Inflammatory macrophage treated with lipopolysaccharide for 1 hour (primary cell): ENCODE results near the gene CD82.

ENCODE experiments used
- DNase-seq, 2 donors: peaks; one replicate each; pipeline ENCODE4 v3.0.0-alpha.2; 2020 to 2022

CD82 gene

GRCh38 chr11:44561964-44562734 is 3.3 kb upstream of the CD82 start:
- DNase-seq: no peak

GRCh38 chr11:44562845-44563460 is 2.5 kb upstream of the CD82 start:
- no peak for DNase-seq

- DNase-seq: no peak
Observed at GRCh38 chr11:44563711-44564110, 1.8 kb upstream of the CD82 start.

GRCh38 chr11:44564166-44564565 is 1.3 kb upstream of the CD82 start:
- DNase-seq: no peak

DNA sequence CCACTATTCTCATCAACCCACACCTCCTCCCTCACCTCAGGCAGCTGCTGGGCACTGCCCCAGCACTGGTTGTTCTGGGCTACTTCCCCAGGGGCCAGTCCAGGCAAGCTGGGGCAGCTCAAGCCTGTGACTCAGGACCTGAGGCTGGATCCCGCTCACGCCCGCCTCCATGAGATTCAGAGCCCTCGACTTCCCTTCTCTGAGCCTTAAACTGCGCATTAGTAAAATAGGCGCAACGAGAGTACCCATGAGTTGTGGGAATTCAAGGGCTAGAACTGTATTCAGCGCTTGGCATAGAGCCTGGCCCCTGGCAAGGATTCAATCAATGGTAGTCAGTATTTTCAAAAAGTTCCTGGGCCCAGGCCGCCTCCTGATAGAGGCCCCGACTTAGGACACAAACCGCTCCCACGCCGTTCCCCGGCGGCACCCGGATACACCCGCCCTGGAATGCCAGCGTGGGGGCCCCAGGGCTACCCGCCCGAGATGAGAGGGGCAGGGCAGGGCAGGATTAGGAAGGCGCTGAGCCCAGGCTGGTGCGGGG is 723 bp upstream of the CD82 start:
- DNase-seq: peak; percentile 85 to 93

DNA sequence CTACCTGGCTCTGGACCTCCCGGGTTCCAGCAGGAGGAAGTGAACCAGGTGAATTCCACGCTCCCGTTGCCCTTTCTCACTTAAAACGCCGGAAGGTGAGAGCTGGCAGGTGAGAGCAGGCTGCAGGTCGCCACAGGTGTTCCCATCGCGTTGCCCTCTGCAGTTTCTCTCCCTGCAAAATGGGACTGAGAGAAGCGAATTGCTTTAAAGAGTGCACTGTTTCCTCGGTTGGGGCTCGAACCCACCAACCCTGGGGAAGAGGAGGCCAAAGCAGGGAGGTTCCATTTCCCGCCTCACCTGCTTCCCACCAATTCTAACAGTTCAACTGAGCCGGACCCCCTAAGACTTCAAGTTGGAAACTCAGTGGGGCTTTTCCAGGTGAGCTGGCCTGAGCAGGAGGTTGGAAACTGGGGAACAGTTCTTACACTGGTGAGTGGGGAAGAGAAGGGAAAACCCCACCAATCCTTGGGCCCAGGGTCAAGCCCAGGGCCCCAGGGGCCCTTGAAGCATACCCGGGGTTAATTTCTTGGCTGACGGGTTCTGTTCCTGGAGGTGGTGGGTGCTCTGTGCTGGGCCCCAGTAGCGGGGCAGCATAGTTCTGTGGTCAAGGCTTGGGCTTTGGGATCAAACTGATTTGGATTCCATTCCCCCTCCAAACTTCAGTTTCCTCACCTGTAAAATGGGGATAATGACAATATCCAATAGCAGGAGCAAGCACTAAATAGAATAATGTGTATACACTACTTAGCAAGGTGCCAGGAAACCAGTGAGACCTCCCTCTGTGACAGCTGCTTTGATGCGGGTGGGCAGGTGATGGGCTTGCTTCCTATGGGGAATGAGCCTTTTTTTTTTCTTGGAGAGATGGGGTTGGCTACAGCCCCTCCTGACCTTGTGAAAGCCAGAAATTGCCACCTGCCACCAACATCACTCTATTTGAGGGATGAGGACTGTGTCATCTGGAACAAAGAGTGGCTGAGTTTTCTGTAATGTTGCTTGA is 788 bp downstream of the CD82 start:
- DNase-seq: no peak

DNA sequence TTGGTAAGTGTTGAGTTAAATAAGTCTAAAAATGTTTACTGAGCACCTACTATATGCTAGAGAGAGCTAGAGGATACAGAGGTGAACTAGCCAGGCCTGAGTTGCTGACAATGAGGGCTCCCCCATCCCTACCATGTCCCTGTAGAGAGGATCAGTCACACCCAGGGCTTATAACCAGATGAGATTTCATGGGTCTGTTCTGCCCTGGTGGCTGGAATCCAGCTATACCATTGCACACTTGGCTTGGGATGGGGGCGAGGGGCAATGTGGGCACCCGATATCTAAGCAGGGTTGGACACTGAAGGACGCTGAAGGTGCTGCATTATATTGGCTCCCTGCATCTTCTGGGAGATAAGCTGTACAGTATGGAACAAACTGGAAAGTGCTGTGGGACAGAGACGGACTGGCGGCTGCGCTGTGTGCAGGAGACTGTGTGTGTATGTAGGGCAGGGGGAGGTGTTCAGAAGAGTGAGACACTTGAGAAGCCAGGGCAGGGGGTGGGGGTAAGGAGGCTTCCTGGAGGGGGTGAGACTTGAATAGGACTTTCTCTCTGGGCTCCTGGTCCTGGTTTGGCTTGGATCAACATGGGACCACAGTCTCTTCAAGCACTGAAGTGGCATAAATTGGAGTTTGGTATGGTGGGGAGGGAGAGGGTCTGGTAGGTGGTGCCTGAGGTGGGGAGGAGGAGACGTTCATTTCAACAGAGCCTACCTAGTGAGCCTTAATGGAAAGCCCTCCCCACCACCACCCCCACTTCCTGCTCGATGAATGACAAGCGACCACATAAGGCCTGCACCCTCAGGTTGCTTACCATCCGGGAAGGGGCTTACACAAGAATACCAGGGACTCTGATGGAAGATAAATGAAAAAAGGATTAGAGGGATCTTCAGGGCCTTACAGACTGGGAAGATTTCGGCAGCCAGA is 1.8 kb downstream of the CD82 start:
- DNase-seq: no peak

DNA sequence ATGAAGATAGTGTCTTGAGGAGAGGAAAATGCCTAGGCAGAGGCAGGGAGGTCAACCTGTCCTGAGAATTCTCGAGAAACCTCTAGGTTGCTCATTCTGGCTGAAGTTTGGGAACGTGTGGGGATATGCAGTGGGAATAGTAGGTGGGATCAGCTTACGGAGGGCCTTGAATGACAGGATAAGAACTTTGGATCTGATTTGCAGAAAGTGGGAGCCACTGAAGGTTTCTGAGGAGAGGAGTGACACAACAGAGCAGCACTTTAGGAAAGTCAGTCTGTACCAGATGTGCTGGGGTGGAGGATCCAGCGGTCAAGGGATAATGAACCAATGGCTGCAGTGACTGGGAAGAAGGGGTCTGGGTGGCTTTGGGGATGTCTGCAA is 2.4 kb downstream of the CD82 start:
- DNase-seq: no peak

DNA sequence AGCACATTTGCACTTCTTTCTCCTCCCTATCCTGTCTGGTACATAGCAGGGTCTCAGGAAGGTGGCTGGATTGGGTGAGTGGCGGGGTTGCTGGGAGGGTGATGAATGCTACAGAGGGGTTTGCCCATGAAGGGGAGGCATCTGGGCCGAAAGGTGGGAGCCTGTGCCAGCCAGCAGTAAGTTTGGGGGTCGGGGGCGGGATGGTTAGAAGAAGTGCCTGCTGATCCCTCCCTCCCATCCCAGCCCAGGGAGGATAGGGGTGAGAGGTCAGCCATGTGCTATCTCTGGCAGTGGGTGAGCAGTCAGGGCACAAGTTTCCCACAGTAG is 2.8 kb downstream of the CD82 start:
- no peak for DNase-seq

DNA sequence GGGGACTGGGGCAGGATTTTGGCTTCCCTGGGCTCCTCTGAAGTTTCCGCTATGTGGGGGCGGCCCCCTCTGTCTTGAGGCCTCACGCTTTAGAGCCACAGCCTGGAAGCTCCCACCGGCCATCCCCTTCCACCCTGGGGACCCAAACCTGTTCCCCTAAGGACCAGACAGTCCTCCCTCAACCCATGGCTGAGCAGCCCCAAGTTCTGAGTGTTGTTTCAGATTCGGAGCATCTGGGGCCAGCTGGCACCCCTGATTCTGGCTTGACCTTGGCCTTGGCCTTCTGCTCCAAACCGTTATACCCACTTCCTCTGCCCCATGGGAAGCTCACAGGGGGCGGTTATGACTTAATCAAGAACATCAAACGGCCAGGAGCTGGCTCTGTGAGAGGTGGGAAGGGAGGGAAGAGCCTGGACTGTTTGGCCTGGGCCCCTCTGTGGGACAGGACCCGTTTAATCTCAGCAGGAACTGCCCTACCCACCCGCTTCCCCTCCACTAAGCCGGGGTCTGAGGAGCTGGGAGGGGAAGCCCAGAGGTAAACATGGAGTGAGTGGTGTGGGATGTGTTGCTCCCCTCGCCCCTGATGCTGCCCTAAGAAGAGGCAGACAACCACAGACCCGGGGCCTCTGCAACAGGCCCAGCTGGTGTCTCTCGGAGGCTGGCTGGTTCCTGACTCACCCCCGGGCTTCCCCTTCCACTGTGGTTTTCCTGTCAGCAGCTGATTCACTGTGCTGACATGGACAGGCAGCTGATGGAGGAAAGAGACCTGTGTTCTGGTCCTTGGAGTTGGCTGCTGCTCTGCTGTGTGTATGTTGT is 3.4 kb downstream of the CD82 start:
- peak; percentile 87 to 96 for DNase-seq

GRCh38 chr11:44570411-44571155 is 5.1 kb downstream of the CD82 start:
- DNase-seq: peak; percentile 52 to 75

DNA sequence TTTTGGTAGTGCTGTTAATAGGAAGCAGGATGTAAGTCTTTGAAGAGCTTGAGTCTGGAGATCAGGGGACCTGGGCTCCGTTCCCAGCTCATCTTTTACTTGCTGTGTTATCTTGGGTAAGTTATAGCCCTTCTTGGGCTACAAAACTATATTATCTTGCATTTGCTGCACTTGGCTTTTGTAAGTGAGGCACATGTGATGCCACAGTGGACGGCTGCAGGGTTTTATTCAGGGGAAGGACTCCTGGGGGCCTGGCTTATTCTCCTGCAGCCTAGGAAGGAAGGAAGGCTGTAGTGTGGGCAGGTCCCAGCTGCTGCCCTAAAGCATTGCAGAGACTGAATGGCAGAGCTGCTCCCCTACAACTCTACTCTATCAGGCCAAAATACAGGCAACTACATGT is 6.4 kb downstream of the CD82 start:
- DNase-seq: peak in 1 of 2 donors; percentile 17

DNA sequence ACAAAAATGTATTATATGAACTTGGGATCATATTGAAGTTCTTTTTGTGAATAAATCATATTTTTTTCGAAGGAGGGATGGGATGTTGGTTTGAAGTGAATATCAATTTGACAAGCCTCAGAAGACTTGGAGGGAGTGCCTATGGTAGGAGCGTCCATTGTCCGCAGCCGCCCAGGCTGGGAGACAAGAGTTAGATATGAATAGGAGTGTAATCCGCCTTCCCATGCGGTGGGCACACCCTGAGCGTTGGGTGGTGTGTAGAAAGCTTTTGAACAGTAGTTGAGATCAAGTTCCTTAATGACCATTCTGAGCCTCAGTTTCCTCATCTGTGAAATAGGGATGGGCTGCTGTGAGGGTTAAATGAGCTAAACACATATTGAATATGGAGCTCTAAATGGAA is 7.0 kb downstream of the CD82 start:
- DNase-seq: no peak

DNA sequence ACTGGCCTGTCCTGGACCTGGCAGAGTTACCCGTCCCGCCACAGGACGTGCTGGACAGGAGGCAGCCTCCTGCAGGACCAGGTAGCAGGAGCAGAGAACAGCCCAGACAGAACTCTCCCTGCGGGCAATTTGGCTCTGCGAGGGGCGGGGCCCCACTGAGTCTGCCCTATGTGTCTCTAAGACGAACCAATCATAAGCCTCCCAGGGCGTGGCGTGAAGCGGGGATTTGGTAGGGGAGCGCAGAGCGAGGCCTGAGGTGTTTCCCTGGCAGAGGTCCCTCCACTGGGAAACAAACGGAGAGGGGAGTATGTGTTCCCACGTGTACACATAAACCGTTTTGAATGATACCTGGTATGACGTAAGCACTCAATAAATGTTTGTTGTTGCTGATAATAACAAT is 7.4 kb downstream of the CD82 start:
- no peak for DNase-seq

DNA sequence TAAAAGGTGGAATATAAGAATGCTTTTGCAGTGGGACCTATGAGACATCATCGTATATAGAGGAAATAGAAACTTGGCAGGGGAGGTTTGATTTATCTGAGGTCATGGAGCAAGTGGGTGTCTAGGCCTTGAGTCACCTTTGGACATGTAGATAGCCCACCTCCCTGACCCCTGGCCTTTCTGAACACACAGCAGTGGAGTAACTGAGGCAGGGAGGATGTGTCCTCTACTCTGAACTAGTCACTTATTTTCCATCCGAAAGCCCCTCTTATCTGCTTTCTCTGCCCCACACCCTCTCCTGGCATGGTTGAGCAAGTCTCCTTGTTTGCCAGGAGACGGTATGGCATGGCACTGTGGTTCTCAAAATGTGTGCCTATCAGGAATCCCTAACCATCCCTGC is 7.9 kb downstream of the CD82 start:
- peak; percentile 46 to 80 for DNase-seq

DNA sequence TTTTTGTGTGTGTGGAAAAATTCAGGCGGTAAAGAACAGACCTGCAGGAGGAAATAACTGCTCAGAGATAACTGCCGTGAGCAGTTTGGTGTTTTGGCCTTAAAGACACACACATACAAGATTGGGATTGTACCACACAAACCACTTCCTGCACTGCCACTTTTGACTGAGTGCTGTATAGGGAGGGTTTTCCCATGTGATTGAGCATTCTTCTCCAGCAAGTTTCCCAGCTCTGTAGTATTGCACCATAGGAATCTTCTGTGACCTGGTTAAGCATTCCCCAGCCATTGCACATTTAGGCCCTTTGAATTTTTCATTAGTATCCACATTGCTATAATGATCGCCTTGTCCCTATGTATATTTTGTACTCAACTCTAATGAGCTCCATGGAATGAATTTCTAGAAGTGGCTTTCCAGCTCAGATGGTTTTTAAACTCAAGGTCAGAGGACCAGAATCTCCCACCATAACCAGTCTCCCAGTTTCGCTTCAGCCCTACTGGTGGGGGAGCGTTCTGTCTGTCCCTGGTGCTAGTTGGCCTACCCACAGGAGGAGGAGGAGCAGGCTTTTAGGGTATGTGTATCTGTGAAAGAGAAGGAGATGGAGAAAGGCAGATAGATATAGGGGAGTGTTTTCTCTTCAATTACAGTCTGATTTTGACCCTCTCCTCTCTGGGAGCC is 9.3 kb downstream of the CD82 start:
- peak; percentile 80 to 95 for DNase-seq

DNA sequence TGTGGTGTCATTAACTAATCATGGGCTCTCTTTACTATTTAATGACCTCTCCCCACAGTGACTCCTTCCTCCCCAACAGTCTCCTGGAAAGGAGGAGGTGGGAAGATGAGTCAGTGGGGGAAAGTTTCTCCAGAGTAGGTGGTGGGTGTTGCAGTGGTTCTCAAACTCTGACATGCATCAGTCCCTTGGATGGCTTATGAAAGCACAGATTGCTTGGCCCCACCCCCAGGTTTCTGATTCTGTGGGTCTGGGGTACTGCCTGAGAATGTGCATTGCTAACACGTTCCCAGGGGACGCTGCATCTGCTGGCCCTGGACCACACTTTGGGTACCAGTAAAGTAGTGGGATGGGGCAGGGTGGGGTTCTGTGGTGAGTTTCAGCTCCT is 9.8 kb downstream of the CD82 start:
- peak; percentile 87 to 96 for DNase-seq

DNA sequence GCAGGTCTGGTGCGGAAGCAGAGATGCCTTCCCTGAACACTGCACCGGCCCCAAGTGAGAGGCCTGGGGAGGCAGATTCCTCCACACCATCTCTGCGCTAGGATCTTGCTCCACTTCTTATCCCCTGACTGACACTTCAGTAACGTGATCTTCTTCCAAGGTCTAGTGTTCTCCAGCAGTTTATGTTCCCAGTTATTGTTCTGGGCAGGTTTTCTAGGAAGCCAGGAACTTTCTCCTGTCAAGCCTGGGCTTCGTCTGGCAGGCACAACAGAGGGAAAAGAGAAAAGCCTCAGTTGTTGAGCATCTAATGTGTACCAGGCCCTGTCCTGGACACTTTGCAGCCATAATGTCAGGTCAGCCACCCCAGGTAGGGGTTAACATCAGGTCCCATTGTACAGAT is 10.5 kb downstream of the CD82 start:
- DNase-seq: no peak

DNA sequence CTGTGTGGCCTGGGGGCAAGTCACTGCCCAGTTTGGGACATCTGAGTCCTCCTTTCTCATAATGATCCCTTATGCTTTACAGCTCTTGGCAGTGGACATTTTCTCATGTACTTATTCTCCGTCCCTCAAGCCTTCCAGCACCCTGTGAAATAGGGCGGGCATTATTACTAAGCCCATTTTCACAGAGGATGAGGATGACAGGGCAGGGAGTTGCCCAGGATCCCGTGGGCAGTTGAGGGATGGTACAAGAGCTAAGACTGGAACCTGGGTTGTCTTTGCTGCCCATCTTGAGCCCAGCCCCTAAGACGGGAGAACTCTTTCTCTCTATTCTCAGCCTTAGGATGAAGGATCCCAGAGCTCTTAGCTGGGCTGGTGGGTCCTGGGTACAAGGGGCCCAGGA is 11.2 kb downstream of the CD82 start:
- peak; percentile 53 to 80 for DNase-seq

GRCh38 chr11:44577231-44577830 is 11.9 kb downstream of the CD82 start:
- no peak for DNase-seq
